Amniotic epithelial cell (primary cell): ENCODE measurements around the gene SOX8.

Experiments used
- DNase-seq: peaks from one replicate; pipeline ENCODE4 v3.0.0-alpha.2; 2010; ENCODE audit warnings: low read depth

SOX8 gene

DNA sequence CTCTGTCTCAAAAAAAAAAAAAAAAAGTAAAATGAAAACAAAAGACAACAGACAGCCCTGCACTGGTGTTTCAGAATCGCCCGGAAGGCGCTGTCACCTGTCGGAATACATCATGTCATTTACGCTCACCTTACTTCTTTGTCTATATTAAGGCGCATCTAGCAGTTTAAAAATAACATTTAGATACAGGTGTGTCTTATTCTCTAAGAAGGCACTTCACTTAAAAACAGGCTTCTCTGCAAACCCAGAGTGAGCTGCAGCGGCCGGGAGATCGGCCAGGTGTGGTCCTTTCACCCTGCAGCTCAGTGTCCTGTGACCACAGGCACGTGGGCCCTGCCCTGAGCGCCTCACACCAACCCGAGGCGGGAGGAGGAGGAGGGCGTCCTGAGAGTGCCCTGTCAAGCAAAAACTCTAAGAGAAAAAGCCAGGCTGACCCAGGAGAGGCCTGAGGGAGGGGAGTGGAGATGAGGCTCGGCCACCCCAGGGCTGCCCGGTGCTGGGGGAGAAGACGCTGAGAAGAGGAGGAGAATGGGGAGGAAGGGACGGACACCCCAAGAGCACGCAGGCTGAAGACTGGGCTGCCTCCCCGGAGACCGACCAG lies 7.5 kb upstream of the SOX8 start:
- no peak for DNase-seq

GRCh38 chr16:974611-975261 lies 6.8 kb upstream of the SOX8 start:
- DNase-seq: no peak

DNA sequence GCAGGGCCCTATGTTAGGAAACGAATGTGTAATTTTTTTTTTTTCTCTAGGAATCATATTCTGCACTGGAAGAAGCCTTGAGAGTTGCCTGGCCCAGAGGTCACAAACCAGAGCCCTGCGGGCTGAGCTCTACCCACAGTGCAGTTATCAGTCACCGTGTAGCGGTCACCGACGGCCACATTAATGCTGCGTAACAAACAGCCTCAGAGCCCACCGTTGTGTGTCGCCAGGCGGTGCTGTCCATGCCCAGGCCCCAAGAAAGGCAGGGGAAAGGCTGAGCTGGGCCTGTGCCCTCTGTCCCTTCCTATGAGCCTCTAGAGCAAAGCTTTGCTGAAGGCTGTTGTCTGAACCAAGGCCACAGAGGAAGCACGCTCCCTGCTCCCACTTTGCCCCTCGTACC lies 6.3 kb upstream of the SOX8 start:
- no peak for DNase-seq

GRCh38 chr16:976389-976931 lies 5.1 kb upstream of the SOX8 start:
- no peak for DNase-seq

DNA sequence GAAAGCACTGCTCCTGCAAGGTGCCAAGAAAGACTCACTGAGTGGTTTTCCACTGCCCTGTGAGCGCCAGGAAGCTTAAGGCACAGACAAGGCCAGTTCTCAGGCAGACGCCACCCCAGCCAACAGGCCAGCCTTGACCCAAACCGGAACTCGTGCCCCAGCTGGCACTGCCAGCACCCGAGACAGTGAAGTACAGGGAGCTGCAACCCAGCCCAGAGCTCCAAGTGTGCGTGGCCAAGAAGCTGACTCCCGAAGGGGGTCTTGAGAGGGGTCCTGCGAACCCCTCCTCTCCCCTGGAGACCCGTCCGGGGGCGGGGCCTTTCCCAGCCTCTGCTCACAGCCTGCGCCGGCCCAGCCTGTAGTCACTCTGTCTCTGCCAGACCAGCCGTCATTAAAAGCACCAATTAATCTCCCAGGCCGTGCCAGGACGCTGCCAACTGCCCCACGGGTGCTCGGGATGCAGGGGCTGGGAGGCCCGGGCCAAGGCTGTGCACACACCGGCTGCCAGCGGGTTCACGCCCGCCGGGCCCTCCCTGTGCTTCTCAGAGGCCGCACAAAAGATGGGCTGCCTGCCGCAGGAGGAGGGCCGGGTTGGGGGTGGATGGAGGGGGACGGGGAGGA lies 4.4 kb upstream of the SOX8 start:
- DNase-seq: no peak

- no peak for DNase-seq
Observed at GRCh38 chr16:977896-978295, 3.7 kb upstream of the SOX8 start.

DNA sequence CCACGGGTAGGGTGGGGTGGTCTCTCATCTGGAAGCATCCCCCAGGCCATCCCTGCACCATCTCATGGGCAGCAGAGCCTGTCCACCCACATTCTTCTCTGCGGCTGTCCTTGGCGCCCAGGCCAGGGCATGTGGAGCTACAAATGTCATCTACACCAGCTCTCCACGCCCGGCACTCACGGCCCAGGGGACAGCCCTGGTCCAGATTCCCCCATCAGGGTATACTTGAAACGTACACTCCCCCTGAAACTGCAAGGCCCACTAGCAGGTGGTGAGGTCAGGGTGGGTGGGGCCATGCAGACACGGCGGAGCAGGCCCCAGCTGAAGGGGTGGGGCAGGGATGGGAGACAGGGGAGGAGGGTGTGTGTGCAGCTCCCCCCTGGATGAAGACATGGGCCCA lies 3.2 kb upstream of the SOX8 start:
- DNase-seq: no peak

GRCh38 chr16:979147-979546 lies 2.4 kb upstream of the SOX8 start:
- no peak for DNase-seq

- DNase-seq: no peak
Observed at GRCh38 chr16:979859-980594, 1.5 kb upstream of the SOX8 start.

- DNase-seq: no peak
Observed at GRCh38 chr16:980595-980854, 1.0 kb upstream of the SOX8 start.

GRCh38 chr16:982145-983043 lies 824 bp downstream of the SOX8 start:
- no peak for DNase-seq

DNA sequence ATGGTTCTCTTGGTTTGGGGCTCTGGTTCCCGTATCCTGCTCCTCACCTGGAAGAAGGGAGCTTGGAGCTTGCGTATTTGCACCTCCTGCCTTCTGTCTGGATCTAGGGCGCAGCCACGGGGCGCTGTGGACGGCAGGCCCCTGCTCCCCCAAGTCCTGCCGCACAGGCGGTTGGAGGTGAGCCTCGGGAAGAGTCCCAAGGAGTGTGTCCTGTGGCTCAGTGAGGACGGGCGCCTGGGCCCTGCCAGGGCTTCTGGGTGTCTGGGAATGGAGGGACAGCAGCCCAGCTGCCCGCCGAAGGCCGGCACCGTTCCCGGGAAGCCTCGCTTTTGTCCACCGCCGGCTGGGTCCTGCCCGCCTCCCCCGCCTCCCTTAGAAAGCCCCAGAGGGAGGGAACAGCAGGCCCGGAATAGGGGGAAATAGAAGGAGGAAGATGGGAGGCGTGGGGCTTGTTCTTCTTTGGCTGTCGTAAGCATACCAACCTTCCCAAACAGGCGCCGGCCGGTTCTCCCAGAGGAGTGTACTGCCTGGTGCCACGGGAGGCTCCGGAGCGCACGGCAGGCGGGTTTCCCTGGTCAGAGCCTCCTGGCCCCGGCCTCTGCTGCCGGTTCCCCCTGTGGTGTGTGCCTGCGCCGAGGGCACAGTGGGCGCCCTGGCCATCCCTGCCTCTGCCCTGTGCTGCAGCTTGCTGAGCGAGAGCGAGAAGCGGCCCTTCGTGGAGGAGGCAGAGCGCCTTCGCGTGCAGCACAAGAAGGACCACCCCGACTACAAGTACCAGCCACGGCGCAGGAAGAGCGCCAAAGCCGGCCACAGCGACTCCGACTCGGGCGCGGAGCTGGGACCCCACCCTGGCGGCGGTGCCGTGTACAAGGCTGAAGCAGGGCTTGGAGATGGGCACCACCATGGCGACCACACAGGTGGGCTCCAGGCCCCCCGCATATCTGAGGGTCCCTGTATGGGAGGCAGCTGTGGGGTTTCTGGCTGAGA lies 1.8 kb downstream of the SOX8 start:
- DNase-seq: no peak

DNA sequence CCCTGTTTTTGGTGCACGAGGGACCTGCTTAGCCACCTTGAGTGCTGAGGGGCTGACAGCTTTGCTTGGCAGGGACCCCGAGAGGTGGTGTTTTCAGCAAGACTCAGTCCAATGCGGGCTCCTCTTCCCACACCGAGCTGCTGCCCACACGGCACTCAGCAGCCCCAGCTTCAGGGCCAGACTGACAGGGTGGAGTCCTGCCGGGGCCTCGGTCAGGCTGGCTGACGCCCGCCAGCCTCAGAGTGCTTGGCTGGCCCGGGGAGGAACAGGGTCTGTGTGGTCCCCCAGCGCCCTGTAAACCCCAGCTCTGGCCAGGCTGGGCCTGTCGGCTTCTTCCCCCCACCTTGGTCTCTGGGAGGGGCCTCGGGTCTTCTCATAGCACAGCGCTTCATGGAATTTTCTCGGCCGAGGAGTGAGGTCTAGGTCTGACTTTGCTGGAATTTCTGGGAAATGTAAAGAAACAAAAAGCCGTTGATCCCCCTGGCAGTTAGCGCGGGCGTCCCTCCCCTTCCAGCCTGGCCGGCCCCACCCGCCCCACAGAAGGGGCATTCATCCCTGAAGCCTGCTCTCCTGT lies 2.6 kb downstream of the SOX8 start:
- no peak for DNase-seq

- no peak for DNase-seq
Observed at GRCh38 chr16:984736-985636, 3.4 kb downstream of the SOX8 start.

DNA sequence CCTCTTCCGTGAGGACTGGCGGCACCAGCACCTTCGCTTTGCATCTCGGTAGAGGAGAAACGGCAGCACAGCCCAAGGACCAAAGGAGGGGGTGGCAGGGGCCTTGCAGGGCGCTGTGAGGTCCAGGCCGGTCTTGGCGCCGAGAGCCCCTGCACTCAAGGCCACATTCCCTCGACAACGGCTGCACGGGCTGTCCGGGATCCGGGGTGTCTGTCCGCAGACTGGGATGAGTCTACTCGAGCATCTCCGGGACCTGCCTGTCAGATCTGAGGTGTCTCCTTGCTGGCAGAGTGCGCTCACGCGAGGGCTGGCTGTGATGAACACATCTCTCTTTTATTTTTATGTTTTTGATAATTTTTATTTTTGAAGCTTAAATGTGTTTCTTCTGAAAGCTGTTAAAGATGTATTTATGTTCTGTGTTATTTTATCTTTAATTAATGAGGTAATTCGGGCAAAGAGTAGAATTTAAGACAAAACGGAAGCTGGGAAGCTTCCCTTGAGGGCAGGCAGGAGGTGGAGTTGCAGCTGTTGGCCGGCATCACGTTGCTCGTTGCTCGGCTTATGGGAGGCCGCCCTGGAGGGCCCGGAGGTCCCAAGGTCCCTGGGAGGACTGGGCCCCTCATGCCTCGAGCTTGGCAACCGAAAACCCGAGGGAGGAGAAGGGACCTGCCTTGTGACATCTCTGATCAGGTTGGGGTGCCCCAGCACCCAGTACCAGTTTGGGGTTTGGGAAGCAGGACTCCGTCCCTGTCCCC lies 4.3 kb downstream of the SOX8 start:
- DNase-seq: no peak

GRCh38 chr16:986411-986810 lies 4.8 kb downstream of the SOX8 start:
- no peak for DNase-seq

DNA sequence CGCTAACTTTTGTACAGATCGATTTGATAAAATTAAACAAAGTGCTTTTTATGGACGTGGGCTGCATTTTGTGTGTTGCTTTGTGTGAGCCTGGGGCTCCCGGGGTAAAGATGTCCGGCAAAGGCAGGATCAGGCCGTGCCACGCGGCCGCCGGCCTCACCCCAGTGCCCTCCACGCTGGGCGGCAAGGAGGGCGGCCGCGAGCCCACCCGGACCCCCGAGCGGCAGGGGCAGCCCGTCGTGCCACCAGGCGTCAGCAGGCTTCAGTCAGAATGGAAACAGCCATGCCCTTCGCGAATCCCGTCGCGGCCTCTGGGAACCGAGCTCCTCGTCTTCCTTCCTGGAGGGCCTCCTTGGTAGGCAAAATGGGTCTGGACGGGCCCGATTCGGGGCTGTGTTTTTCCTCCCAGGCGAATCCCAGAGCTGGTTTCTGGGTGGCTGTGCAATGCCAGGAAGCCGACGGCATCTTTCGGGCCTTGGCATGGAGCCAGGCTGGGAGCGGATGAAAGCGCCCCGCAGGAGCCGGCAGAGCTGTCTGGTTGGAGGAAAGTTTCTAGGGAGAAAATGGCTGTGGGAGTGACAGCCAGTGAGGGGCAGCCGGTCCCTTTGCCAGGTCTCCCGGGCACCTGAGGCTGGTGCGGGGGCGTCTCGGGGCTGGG lies 5.5 kb downstream of the SOX8 start:
- DNase-seq: no peak

DNA sequence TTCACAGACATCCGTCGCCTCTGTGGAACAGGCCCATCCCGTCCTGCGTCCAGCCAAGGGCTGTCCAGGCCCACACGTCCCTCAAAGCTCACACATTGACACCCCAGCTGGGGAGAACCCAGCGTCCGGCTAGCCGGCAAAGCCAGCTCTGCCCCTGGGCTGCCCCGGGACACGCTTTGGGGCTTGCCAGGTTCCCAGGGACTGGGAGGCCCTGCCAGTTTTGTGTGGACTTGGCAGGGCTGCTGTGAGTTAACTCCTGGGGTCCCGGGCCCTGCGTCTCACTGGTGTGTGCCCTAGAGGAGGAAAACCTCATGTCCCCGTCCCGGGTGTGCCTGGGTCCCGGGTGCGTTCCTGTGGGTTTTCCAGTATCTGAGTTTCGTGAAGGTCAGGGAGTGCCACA lies 6.3 kb downstream of the SOX8 start:
- no peak for DNase-seq
